C4-2B (cell line): ENCODE measurements around the gene RIPOR3.

ENCODE experiments used
- H3K27ac ChIP-seq: fragments of 450-650 bp; 2 replicates; pipeline ENCODE4 v1.5.1; 2017
- CTCF ChIP-seq: fragments of 450-650 bp; conservative IDR thresholded peaks from 2 replicates; pipeline ENCODE4 v1.5.1; 2017; ENCODE audit warnings: mild to moderate bottlenecking
- ZFX ChIP-seq: fragments of 450-650 bp; IDR thresholded peaks from 2 replicates; pipeline ENCODE4 v1.6.1; 2017

Gene RIPOR3

GRCh38 chr20:50562262-50562701 is 129.1 kb downstream of the RIPOR3 start:
- TF ChIP-seq CTCF = no peak
- TF ChIP-seq ZFX = no peak
- no peak overlapping the region for H3K27ac ChIP-seq

GRCh38 chr20:50561379-50562078 is 129.8 kb downstream of the RIPOR3 start:
- no peak overlapping the region for H3K27ac ChIP-seq
- TF ChIP-seq CTCF (no peak), ZFX (no peak)

GRCh38 chr20:50560867-50561266 is 130.5 kb downstream of the RIPOR3 start:
- TF ChIP-seq CTCF (no peak), ZFX (no peak)
- no peak overlapping the region for H3K27ac ChIP-seq

- no peak overlapping the region for H3K27ac ChIP-seq
- no peak for TF ChIP-seq ZFX
- no peak for TF ChIP-seq CTCF
Measured at GRCh38 chr20:50559856-50560638, 131.3 kb downstream of the RIPOR3 start.

- H3K27ac ChIP-seq = no peak overlapping the region
- TF ChIP-seq ZFX (no peak), CTCF (no peak)
Measured at GRCh38 chr20:50559149-50559548, 132.2 kb downstream of the RIPOR3 start.

- TF ChIP-seq ZFX (no peak), CTCF (no peak)
- H3K27ac ChIP-seq = no peak overlapping the region
Measured at GRCh38 chr20:50558483-50558925, 132.8 kb downstream of the RIPOR3 start.

DNA sequence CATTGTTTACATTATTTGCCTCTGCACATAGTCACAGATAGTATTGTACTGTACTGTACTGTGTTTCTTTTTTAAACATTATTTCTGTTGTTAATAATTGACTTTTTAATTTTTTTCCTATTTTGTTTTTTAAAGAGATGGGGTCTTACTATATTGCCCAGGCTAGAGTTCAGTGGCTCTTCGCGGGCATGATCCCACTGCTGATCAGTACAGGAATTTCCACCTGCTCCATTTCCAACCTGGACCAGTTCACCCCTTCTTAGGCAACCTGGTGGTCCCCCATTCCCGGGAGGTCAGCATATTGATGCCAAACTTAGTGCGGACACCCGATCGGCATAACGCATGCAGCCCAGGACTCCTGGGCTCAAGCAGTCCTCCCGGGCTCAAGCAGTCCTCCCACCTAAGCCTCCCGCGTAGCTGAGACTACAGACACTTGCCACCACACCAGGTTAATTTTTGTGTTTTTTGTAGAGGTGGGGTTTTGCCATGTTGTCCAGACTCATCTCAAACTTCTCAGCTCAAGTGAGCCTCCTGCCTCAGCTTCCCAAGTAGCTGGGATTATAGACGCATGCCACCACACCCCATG is 133.7 kb downstream of the RIPOR3 start:
- no peak for TF ChIP-seq CTCF
- TF ChIP-seq ZFX = no peak
- H3K27ac ChIP-seq = no peak overlapping the region
